Middle frontal gyrus (tissue), 1 donor: ENCODE results near the gene SPON1.
"Not testable (repeated sequence)": the region's sequence is repeated elsewhere in the genome, so short reads cannot be mapped to it uniquely, and the experiment has no call there.

Experiments
- DNase-seq: peaks from one replicate; pipeline ENCODE4 v3.0.0-alpha.2; 2015; ENCODE audit warnings: low spot score; ENCODE audit errors: extremely low spot score

SPON1 gene

GRCh38 chr11:14119357-14119756 lies 156.8 kb downstream of the SPON1 start:
- no peak for DNase-seq

- DNase-seq = no peak
Observed at GRCh38 chr11:14124350-14124749, 161.8 kb downstream of the SPON1 start.

GRCh38 chr11:14124886-14125285 lies 162.4 kb downstream of the SPON1 start:
- no peak for DNase-seq

DNA sequence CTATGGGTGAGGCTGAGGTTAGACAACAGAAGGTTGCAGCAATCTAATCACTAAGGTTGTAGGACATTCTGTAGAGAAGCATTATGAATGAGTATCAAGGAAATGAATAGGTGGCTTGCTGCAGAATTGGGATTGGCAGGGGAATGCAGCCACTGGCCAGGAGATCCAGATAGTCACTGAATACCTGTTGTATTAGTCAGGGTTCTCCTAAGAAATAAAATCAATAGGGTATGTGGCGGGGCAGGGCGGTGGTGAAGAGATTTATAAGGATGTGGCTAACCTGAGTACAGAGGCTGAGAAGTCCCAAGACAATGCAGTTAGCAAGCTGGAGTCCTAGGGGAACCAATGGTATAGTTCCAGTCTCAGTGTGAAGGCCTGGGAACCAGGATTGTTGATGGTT lies 163.0 kb downstream of the SPON1 start:
- DNase-seq = no peak

GRCh38 chr11:14127679-14128078 lies 165.2 kb downstream of the SPON1 start:
- no peak for DNase-seq

DNA sequence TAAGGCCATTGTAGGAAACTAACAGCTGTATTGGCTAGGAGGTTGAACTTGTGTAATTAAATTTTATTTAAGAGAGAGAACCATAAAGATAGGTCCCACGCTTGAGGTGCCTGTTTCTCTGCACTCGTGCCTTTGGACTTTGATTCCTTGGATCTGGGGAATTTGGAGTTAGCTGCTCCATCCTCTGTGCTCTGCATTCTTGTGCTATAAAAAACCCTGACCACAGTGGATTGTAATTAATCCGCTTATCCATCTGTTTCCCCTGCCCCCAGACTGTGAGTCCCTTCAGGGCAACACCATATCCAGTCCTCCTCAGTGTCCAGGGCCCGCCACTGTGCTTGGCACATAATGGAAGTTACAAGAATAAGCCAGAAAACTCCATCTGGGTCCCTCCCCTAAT lies 169.8 kb downstream of the SPON1 start:
- no peak for DNase-seq

DNA sequence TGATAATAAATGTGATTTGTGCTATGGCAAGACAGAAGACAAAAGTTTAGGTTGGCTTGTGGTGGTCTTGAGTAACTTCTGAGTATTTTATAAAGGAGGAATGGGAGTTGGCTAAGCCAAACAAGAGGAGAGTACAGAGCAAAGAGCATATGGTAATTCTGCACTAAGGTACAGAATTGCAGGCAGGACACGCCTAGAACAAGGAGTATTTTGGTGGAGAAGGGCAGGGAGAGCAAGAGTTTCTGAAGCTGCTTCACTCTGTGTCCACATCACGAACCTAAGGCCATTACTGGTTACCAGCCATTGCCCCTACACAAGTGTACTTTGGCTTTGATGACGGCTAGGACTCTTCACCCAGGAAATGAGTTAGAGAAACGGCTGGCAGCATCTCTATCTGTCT lies 170.9 kb downstream of the SPON1 start:
- DNase-seq = no peak

- no peak for DNase-seq
Observed at GRCh38 chr11:14136561-14136960, 174.0 kb downstream of the SPON1 start.

- DNase-seq = no peak
Observed at GRCh38 chr11:14137284-14137683, 174.8 kb downstream of the SPON1 start.

DNA sequence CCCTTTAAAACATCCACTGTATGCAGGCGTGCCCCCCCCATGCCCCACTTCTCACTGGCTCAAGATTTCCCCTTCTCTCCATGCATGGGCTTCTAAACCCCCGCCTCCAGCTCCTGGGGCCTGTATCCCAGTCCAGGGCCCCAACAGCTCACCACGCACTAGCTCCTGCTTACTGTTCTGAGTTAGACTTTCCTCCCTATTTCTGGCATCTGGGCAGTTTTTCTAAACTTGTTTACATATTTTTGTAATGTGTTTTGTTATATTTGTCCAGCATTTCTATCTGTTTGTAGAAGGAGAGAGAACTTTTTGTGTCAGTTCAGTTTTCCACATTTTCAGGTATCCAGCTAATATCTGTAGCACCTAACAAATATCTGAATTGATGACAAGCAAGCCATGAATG lies 178.5 kb downstream of the SPON1 start:
- DNase-seq = no peak

- no peak for DNase-seq
Observed at GRCh38 chr11:14141676-14142075, 179.2 kb downstream of the SPON1 start.

GRCh38 chr11:14144934-14145333 lies 182.4 kb downstream of the SPON1 start:
- no peak for DNase-seq

DNA sequence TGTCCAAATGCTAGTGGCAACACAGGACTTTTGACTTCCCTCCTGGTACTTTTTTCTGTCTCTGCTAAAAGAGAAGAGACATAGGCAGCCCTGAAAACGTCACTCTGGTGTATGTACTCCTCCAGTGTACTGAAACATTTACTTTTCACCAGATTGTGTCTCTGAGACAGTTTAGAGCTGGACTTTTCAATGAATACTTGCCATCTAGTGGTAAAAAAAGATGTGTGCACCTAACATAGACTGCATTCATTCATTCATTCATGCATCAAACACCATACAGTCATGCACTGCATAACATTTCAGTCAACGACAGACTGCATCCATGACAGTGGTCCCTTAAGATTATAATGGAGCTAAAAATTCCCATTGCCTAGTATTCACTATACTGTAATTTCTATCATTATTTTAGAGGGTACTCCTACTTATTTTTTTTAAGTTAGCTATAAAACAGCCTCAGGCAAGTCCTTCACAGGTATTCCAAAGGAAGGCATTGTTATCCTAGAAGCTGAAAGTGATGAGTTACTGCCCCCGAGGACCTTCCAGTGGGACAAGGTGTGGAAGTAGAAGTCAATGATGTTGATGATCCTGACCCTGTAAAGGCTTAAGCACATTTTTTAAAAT lies 186.2 kb downstream of the SPON1 start:
- DNase-seq = peak; percentile 33

DNA sequence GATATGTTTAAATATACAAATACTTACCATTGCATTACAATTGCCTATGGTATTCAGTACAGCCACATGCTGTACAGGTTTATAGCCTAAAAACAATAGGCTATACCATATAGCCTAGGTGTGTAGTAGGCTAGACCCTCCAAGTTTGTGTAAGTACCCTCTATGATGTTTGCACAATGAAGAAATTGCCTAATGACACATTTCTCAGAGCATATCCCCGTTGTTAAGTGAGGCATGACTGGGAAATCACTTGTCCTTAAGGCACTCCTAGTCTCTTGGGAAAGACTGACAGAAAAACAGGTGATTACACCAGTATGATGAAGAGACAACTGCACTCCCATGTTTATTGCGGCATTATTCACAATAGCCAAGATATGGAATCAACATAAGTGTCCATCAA lies 187.2 kb downstream of the SPON1 start:
- DNase-seq = no peak

DNA sequence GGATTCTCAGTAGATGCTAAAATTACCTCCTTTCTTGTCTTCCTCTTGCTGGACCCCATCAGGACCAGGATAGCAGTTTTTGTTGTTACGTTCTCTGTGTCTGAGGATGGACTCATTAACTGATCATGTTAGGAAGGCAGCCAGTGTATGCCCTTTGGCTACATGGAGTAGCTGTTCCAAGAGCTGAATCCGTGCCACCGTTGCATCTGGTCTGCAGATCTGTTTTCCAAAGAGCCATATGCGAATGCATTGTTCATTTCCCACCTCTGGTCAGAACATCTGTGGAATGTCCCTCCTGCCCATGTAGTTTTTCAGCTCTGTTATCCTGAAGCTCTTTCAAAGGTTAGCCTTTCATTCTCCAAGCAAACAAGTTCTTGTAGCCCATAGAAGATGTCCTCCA lies 188.4 kb downstream of the SPON1 start:
- no peak for DNase-seq

DNA sequence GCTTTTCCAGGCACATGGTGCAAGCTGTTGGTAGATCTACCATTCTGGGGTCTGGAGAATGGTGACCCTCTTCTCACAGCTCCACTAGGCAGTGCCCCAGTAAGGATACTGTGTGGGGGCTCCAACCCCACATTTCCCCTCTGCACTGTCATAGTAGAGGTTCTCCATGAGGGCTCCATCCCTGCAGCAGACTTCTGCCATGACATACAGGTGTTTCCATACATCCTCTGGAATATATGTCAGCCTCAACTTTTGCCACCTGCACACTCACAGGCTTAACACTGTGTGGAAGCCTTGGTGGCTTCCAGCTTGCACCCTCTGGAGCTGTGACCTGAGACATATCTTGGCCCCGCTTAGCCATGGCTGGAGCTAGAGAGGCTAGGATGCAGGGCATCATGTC lies 191.6 kb downstream of the SPON1 start:
- not testable (repeated sequence) for DNase-seq

- no peak for DNase-seq
Observed at GRCh38 chr11:14158393-14158792, 195.9 kb downstream of the SPON1 start.

- no peak for DNase-seq
Observed at GRCh38 chr11:14163576-14163975, 201.1 kb downstream of the SPON1 start.

DNA sequence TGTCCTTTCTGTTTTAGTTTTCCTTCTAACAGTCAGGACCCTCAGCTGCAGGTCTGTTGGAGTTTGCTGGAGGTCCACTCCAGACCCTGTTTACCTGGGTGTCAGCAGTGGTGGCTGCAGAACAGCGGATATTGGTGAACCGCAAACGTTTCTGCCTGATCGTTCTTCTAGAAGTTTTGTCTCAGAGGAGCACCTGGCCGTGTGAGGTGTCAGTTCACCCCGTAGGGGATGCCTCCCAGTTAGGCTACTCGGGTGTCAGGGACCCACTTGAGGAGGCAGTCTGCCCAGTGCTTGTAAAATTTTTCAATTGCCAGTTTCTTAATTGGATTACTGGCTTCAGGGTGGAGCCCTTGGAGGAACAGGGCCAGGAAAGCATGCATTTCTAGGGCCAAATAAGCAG lies 211.2 kb downstream of the SPON1 start:
- DNase-seq = not testable (repeated sequence)

- no peak for DNase-seq
Observed at GRCh38 chr11:14179116-14179820, 216.7 kb downstream of the SPON1 start.

DNA sequence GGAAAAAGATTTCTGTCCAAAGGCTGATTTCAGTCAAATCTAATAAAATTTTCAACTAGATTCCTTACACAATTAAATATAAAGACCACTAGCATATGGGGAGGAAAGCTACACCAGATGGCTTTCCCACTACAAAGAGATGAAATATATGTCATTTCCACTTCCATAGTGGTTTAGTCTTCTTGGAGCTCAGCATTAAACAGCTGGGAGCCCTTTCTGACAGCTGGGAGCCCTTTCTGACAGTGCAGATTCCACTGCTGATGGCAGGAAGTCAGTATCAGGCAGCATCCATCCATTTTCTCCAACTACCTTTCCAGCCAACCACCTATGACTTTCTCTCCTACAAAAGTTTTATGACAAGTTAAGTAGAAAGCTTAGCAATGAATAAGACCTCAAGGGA lies 218.6 kb downstream of the SPON1 start:
- DNase-seq = no peak

DNA sequence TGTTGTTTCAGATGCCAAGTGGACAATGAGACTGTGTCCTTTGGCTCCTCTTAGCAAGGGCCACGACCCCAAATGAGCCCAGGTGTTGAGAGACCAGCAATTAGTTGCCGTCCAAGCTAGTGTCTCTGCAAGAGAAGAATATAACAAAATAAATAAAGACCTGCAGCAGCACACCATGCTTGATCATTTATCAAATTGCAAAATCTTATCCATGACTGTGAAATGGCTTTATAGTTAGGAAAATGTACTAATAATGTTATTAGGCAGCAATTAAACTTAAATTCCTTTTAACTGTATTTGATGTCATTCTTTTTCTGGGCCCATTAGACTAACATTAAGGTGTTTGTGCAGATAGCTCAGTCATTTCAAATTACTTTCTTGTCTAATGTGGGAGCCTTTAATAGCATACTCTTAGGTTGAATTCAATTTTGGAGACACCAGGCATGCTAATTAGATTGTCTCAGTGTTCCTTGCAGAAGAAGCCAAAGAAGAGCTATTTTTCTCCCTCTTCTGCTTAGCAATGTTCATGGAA lies 220.4 kb downstream of the SPON1 start:
- no peak for DNase-seq
